Endodermal cell (in vitro differentiated cells): Measurements from ENCODE around the gene RBM27. TPM values are rescaled to one million over a fixed set of nuclear protein-coding genes. Genes with fewer than 3 reads are reported as not detected.

Source experiments
- DNase-seq: peaks from one replicate; pipeline ENCODE4 v3.0.0-alpha.2; 2017
- H3K27ac ChIP-seq: 2 replicates; pipeline ENCODE4 v1.5.1; 2013; ENCODE audit warnings: mild to moderate bottlenecking, low read depth, low read length, moderate library complexity
- H3K27me3 ChIP-seq: 2 replicates; pipeline ENCODE4 v1.6.1; 2013; ENCODE audit warnings: mild to moderate bottlenecking, low read length, moderate library complexity; ENCODE audit not compliant: insufficient read depth, control insufficient read depth, poor library complexity, severe bottlenecking
- H3K36me3 ChIP-seq: 2 replicates; pipeline ENCODE4 v1.7.0; 2013; ENCODE audit warnings: mild to moderate bottlenecking, low read length, moderate library complexity; ENCODE audit not compliant: control insufficient read depth, insufficient read depth
- H3K4me1 ChIP-seq: one replicate; pipeline ENCODE4 v1.7.0; 2013; ENCODE audit warnings: low read length; ENCODE audit not compliant: control insufficient read depth, insufficient read depth
- H3K4me3 ChIP-seq: 2 replicates; pipeline ENCODE4 v1.5.1; 2013; ENCODE audit warnings: mild to moderate bottlenecking, low read length, moderate library complexity
- H3K9ac ChIP-seq: 2 replicates; pipeline ENCODE4 v1.6.1; 2013; ENCODE audit warnings: mild to moderate bottlenecking, low read length, moderate library complexity; ENCODE audit not compliant: poor library complexity, severe bottlenecking; ENCODE audit errors: extremely low read depth
- H3K9me3 ChIP-seq: 2 replicates; pipeline ENCODE4 v1.6.1; 2013; ENCODE audit warnings: mild to moderate bottlenecking, low read length, moderate library complexity; ENCODE audit not compliant: control insufficient read depth
- H3K27ac Mint-ChIP-seq: 2 replicates; pipeline ENCODE4 v1.8.0; 2020; ENCODE audit warnings: mixed read lengths
- H3K27me3 Mint-ChIP-seq: 2 replicates; pipeline ENCODE4 v1.8.0; 2021; ENCODE audit warnings: mild to moderate bottlenecking, mixed read lengths; ENCODE audit not compliant: insufficient read depth
- H3K36me3 Mint-ChIP-seq: 2 replicates; pipeline ENCODE4 v1.8.0; 2020; ENCODE audit warnings: low read depth, mixed read lengths
- H3K4me1 Mint-ChIP-seq: 2 replicates; pipeline ENCODE4 v1.8.0; 2020; ENCODE audit warnings: mixed read lengths
- H3K4me3 Mint-ChIP-seq: 2 replicates; pipeline ENCODE4 v1.8.0; 2020; ENCODE audit warnings: mild to moderate bottlenecking, moderate library complexity, mixed read lengths
- H3K9me3 Mint-ChIP-seq: 2 replicates; pipeline ENCODE4 v1.8.0; 2020; ENCODE audit warnings: mild to moderate bottlenecking, mixed read lengths
- CTCF ChIP-seq: fragments of 200-600 bp; sonication (generic); conservative IDR thresholded peaks from 2 replicates; pipeline ENCODE4 v1.5.0; 2021; ENCODE audit warnings: antibody characterized with exemption, mild to moderate bottlenecking
- WGBS, 2 experiments: methylation state at CpG; one replicate each; pipeline versions ENCODE4 v1.1.5 to v1.1.7; 2013; ENCODE audit warnings: missing lambda C conversion rate in 2 of 2, mixed read lengths in 1 of 2; ENCODE audit not compliant: insufficient coverage in 1 of 2, insufficient read length in 1 of 2; 5-methylcytosine and 5-hydroxymethylcytosine counted together
- total RNA-seq, 2 donors: library from RNA; stranded (reverse); fragmentation: NEBNext Ultra II Directional in 1 of 2; extraction: Animal tissue kit (Norgen Biotek cat#: 25700) in 1 of 2; gene quantifications; 2 replicates in 1 of 2; 3 replicates in 1 of 2; pipeline ENCODE4 v1.2.1, GENCODE V29; 2021

RBM27 gene
- total RNA-seq, 2 donors from 2014 or later = 26.9 to 30.9 TPM

GRCh38 chr5:146185161-146185560 is 18.2 kb upstream of the RBM27 start:
- 60 to 96% methylated on average over 1 to 2 of the region's 2 CpGs for WGBS, 2 experiments
- no peaks in the 10 kb centered on the region for H3K27me3 Mint-ChIP-seq
- no peak for TF ChIP-seq CTCF

GRCh38 chr5:146188358-146188757 is 15.0 kb upstream of the RBM27 start:
- no peak for TF ChIP-seq CTCF
- no peaks in the 10 kb centered on the region for H3K9me3 Mint-ChIP-seq
- H3K27ac ChIP-seq = no peak overlapping the region
- H3K36me3 ChIP-seq = no peaks in the 10 kb centered on the region
- H3K4me1 ChIP-seq = no peaks in the 10 kb centered on the region
- no peak overlapping the region for H3K9ac ChIP-seq
- 71 to 90% methylated on average over 1 of the region's 1 CpG for WGBS, 2 experiments
- no peak overlapping the region for H3K27ac Mint-ChIP-seq
- H3K36me3 Mint-ChIP-seq = no peaks in the 10 kb centered on the region
- no peaks in the 10 kb centered on the region for H3K27me3 ChIP-seq
- no peaks in the 10 kb centered on the region for H3K27me3 Mint-ChIP-seq
- H3K4me1 Mint-ChIP-seq = no peaks in the 10 kb centered on the region
- no peak for DNase-seq
- H3K4me3 ChIP-seq = no peak overlapping the region
- H3K9me3 ChIP-seq = no peaks in the 10 kb centered on the region
- no peak overlapping the region for H3K4me3 Mint-ChIP-seq

More at GRCh38 chr5:146185161-146185560, 18.2 kb upstream of the RBM27 start:
- Histone ChIP-seq H3K4me3 (no peak overlapping the region), H3K27ac (no peak overlapping the region), H3K9me3 (no peaks in the 10 kb centered on the region), H3K4me1 (no peaks in the 10 kb centered on the region), H3K27me3 (no peaks in the 10 kb centered on the region), H3K9ac (no peak overlapping the region), H3K36me3 (peaks cover 5% of the 10 kb centered on the region)
- H3K4me3 Mint-ChIP-seq = no peak overlapping the region
- H3K4me1 Mint-ChIP-seq = no peaks in the 10 kb centered on the region
- no peaks in the 10 kb centered on the region for H3K9me3 Mint-ChIP-seq
- peaks cover 6% of the 10 kb centered on the region for H3K36me3 Mint-ChIP-seq
- no peak overlapping the region for H3K27ac Mint-ChIP-seq
- no peak for DNase-seq

- no peak overlapping the region for H3K27ac Mint-ChIP-seq
- 92 to 100% methylated on average over 1 to 3 of the region's 3 CpGs for WGBS, 2 experiments
- Histone ChIP-seq H3K4me3 (no peak overlapping the region), H3K27me3 (no peaks in the 10 kb centered on the region), H3K9me3 (no peaks in the 10 kb centered on the region), H3K36me3 (no peaks in the 10 kb centered on the region), H3K4me1 (no peaks in the 10 kb centered on the region), H3K27ac (no peak overlapping the region), H3K9ac (no peak overlapping the region)
- H3K4me3 Mint-ChIP-seq = no peak overlapping the region
- DNase-seq = no peak
- H3K9me3 Mint-ChIP-seq = no peaks in the 10 kb centered on the region
- no peaks in the 10 kb centered on the region for H3K36me3 Mint-ChIP-seq
- no peak for TF ChIP-seq CTCF
- H3K27me3 Mint-ChIP-seq = no peaks in the 10 kb centered on the region
- no peaks in the 10 kb centered on the region for H3K4me1 Mint-ChIP-seq
Measured at GRCh38 chr5:146192571-146193043, 10.8 kb upstream of the RBM27 start.
